Bronchial epithelial cell (primary cell): ENCODE results near the gene AGAP1. TPM values are rescaled to one million over a fixed set of nuclear protein-coding genes. Genes with fewer than 3 reads are reported as not detected.

Source experiments
- DNase-seq: peaks from one replicate; pipeline ENCODE4 v3.0.0-alpha.2; 2010; ENCODE audit warnings: low read depth
- FAIRE-seq: peaks from 2 replicates; lab custom pipeline; 2011; peaks lifted over from hg19 to GRCh38; lab: Jason Lieb, UNC
- H3K27me3 ChIP-seq: 2 replicates; pipeline ENCODE4 v1.5.1; 2011; ENCODE audit warnings: low read length; ENCODE audit not compliant: control insufficient read depth, insufficient read depth
- H3K36me3 ChIP-seq: 2 replicates; pipeline ENCODE4 v1.5.1; 2011; ENCODE audit warnings: low read length; ENCODE audit not compliant: control insufficient read depth, insufficient read depth
- H3K4me3 ChIP-seq: 2 replicates; pipeline ENCODE4 v1.5.1; 2011; ENCODE audit warnings: mild to moderate bottlenecking, low read depth, low read length, control low read depth
- CTCF ChIP-seq: IDR thresholded peaks from 2 replicates; pipeline ENCODE4 v1.5.1; 2011; ENCODE audit warnings: mild to moderate bottlenecking, moderate library complexity, low read length, control low read depth, inconsistent platforms; ENCODE audit not compliant: insufficient read depth, severe bottlenecking
- total RNA-seq: library from RNA; depleted of rRNA; stranded (reverse); fragments of >200 nt; gene quantifications from 2 replicates; pipeline ENCODE4 v1.2.1, GENCODE V29; 2014

AGAP1 gene
- total RNA-seq, 1 donor from 2014 or later: 22.4 TPM

- no peak for TF ChIP-seq CTCF
- Histone ChIP-seq H3K27me3 (no peaks in the 10 kb centered on the region), H3K4me3 (no peak overlapping the region), H3K36me3 (no peaks in the 10 kb centered on the region)
- peak; percentile 58 for FAIRE-seq
- no peak for DNase-seq
Measured at GRCh38 chr2:235614176-235614860, 120.5 kb downstream of the AGAP1 start.

- no peak for TF ChIP-seq CTCF
- no peaks in the 10 kb centered on the region for H3K27me3 ChIP-seq
- no peak overlapping the region for H3K4me3 ChIP-seq
- FAIRE-seq (no peak), DNase-seq (no peak)
- H3K36me3 ChIP-seq: no peaks in the 10 kb centered on the region
Measured at GRCh38 chr2:235614900-235615712, 121.3 kb downstream of the AGAP1 start.

- FAIRE-seq (no peak), DNase-seq (no peak)
- Histone ChIP-seq H3K4me3 (no peak overlapping the region), H3K27me3 (no peaks in the 10 kb centered on the region), H3K36me3 (no peaks in the 10 kb centered on the region)
- TF ChIP-seq CTCF: no peak
Measured at GRCh38 chr2:235616885-235617284, 123.0 kb downstream of the AGAP1 start.

- FAIRE-seq: peak; percentile 43
- no peaks in the 10 kb centered on the region for H3K27me3 ChIP-seq
- H3K4me3 ChIP-seq: no peak overlapping the region
- DNase-seq: no peak
- TF ChIP-seq CTCF: no peak
- no peaks in the 10 kb centered on the region for H3K36me3 ChIP-seq
Measured at GRCh38 chr2:235618039-235618438, 124.2 kb downstream of the AGAP1 start.

- DNase-seq: no peak
- TF ChIP-seq CTCF: no peak
- no peak for FAIRE-seq
- Histone ChIP-seq H3K4me3 (no peak overlapping the region), H3K36me3 (no peaks in the 10 kb centered on the region), H3K27me3 (no peaks in the 10 kb centered on the region)
Measured at GRCh38 chr2:235619544-235619943, 125.7 kb downstream of the AGAP1 start.
